T-helper 1 cell treated with Interleukin-12 subunit alpha and Interleukin-12 subunit beta and Interleukin-4 antibody, amounts not matched to agents 30 ng/mL and 1 ng/mL, for 36 hours (primary cell): ENCODE measurements around the gene ESD. TPM values are rescaled to one million over a fixed set of nuclear protein-coding genes. Genes with fewer than 3 reads are reported as not detected.
"Not testable (repeated sequence)": the region's sequence is repeated elsewhere in the genome, so short reads cannot be mapped to it uniquely, and the experiment has no call there.

Source experiments
- intact Hi-C: fragments of 100-400 bp; cut with micrococcal nuclease; formaldehyde crosslinking; loops from one replicate; pipeline ENCODE4 v1.15.1; 2024
- total RNA-seq: library from RNA; stranded (reverse); gene quantifications from 2 replicates; pipeline ENCODE4 v1.2.3, GENCODE V29; 2022

The ESD gene
- total RNA-seq, 1 donor from 2014 or later = 71.5 TPM

DNA sequence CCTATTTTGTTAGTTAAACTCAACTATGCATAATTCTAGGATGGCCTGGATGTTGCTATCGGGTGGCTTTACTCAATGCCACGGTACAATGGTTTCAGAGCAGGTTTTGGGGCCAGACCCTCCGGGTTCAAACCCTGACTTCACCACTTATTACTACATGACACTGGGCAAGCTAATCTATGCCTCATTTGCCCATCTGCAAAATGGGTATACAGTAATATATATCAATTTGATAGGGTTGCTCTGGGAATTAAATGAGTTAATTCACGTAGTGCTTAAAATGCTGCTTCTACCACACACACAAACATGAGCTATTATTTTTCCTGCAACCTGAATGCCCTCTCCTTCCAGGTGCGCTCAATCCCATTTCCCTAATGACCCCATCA, 839 bp downstream of the ESD start:
- intact Hi-C loops = loop anchor here (1.0 to 10.0 kb wide), 10 partner anchors 99 to 1736 kb away; partner anchors contain the start of genes NUDT15, RCBTB2, SUCLA2 and TPT1

DNA sequence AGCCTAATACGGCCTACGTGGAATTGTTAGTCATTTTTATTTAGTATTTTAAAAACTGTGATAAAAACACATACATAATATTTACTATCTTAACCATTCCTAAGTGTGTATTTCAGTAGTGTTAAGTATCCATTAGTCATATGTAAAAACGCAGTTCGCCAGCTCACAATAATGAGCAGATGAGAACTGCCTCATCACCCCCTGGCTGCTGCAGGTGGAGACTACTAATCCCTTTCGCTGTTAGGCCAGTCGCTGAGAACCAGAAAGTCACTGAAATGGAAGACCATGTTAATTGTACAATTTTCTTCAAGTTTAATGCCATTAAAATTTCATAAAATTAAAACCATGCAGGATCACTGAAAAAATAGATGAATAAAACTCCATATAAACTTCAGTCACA, 1.6 kb downstream of the ESD start:
- intact Hi-C loops = loop anchor here (5.0 to 10.0 kb wide), 6 partner anchors 113 to 1737 kb away; partner anchors contain the start of genes RCBTB2, SUCLA2 and TPT1

DNA sequence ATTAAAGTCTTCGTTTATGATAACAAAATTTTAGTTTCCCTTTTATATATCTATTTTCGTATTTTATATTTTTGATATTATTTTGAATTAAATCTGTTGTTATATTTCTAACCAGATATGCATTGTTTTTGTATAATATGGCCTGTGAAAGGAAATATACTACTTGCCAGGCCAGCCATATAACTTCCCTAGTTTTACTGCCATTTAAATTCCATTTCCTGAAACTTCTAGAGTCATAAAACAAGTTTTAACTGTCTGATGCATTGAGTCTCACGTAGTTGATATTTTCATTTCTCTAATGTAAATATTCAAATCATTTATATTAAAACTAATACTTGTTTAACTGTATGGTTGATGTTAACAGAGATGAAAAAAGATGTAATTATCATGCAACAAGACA, 13.5 kb downstream of the ESD start:
- intact Hi-C loops = no loop called here

DNA sequence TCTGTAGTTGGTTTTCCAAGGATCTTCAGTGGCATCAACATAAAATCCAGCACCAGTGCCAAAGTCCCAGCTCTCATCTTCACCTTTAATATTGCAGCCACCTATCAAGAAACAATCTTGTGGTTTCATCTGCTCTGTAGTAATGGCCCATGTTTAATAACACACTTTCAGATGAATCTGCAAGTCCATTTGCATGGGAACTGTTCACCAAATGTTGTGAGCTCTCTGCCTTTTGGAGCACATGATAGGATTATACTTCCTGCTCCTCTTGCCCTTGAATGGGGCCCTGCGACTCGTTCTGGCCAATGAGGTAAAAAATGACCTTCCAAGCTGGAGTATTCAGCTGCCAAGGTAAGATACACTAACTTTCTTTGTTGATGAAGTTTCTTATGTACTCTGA, 14.3 kb downstream of the ESD start:
- intact Hi-C loops = no loop called here

DNA sequence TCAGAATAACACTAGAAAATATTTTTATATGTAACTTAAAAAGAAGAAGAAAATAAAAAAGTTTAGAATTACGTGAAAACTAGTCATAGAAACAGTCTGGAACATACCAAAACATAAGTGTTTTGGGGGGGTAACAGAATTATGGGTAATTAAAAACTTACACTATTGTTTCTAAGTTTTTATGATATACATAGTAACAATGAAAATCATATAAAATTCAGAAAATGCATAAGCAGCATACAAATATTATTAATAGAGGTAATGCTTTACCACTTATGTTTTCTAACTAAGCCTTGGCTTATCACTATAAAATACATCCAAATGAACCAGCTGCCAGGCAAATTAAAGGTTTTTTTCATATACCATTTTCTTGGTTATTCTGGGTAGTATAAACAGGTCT, 14.9 kb downstream of the ESD start:
- intact Hi-C loops = no loop called here

DNA sequence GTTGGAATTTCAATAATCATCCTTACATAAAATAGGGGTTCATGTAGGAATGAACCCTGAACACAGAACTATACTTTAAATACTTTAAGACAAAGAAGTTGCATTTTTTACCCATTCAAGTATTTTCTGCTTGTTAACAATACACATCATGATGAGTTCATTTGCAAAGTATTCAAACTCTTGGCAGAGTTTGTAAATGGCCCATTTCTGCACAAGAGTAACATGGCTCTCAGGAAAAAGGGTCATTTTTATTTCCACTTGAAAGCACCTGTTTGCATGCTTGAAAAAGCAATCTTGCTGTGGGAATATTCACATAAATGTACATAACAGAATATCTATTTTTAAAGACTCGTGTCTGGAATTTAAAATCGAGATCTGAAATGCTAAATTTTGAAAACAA, 18.1 kb downstream of the ESD start:
- intact Hi-C loops = no loop called here

DNA sequence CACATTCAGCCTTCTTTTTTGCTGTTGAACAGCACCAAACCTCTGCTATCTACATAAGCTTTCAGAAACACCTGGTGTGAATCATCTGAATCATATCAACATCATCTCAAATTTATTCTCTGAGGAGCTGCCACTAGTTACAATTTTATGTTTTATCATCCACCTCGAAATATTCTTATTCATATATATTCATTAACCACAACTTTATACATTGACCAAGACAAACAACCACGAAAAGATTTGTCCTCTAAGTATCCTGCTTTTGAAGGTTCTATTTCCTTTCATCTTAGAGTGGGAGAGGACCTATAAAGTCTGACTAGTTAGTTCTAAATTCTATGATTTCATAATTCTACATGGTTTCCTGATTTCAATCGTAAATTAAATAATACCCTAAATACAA, 18.9 kb downstream of the ESD start:
- intact Hi-C loops = no loop called here

DNA sequence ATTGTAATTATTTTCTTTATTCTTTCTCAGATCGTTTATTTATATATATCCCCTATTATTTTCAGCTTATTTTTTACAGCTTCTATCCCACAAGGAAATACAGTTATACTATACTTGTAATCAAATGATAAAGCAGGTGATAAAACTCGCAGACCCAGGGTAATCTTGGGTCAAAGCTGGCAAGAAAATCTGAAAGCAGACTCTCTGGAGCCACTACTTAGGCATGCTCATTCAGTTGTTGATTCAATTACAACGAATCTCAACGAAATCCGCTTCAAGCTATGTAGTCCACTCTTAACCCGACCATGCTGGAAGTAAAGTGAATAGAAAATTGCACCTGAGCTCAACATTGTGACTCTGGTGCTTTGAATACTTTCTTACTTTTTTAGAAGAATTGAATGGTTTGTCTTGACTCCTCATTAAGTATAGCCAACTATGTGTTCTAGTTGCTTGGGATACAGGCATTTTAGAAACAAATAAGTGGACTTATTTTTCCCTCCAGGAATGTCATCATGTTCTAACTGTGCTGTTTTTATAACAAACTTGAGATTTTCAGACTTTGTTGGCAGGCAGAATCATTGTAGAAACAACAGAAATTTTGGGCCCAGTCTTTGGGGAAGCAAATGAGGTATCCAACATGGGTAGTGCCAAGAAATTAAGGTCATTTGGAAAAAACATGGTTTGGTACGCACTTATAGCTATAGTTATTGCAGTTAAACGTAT, 21.4 kb downstream of the ESD start:
- intact Hi-C loops = no loop called here

DNA sequence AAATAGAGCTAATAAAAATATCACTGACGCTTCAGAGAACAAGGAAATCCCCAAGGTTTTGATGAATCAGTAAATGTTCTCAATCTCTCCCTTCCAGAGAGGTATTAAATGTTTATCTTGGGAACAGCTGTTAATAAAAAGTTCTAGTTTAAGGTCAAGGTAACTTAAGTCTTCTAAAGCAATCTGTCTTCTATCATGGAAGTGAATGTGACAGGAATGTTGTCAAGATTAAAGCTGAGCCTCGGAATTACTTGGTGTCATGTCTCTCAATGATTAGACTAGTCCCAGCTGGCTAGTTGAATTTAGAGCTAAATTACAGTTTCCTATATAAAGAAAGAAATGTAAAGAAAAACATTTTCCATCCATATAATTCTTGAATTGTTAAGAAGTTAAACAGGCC, 23.4 kb downstream of the ESD start:
- intact Hi-C loops = no loop called here

DNA sequence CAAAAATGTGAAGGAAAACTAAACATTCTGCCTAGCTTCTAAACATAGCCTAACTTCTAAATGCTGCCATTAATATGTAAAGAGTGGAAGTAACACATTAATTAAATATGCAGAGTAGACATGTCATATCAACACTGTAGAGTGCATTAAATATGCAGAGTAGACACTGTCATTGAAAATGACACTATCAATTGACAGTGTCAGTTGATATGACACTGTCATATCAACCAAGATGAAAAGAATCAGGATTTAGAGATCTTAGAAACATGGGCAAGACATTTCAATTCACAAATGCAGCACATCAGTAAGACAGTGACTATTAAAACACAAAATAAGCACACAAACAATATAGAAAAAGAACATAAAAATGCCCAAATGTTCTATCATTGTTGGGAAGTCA, 25.3 kb downstream of the ESD start:
- intact Hi-C loops = no loop called here

DNA sequence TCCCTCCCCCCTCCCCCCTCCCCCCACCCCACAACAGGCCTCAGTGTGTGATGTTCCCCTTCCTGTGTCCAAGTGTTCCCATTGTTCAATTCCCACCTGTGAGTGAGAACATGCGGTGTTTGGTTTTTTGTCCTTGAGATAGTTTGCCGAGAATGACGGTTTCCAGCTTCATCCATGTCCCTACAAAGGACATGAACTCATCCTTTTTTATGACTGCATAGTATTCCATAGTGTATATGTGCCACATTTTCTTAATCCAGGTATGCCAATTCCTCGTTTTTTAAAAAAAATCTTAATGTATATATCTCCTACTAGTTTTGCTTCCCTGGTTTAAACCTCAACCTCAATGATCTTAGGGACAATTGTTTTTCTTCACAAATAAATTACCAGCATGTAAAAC, 27.0 kb downstream of the ESD start:
- intact Hi-C loops = not testable (repeated sequence)

DNA sequence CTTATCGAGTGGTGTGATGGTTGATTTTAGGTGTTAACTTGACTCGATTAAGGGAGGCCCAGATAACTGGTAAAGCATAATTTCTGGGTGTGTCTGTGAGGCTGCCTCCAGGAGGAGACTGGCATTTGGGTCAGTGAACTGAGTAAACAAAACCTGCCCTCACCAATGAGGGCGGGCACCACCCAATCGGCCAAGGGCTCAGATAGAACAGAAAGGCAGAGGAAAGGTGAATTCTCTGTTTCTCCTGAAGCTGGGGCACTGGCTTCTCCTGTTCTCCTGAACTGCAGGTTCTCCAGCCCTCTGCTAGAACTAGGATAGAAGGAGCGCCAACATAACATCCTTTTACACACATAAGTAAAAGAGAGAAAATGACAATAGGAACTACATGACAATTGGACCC, 35.1 kb downstream of the ESD start:
- intact Hi-C loops = no loop called here

DNA sequence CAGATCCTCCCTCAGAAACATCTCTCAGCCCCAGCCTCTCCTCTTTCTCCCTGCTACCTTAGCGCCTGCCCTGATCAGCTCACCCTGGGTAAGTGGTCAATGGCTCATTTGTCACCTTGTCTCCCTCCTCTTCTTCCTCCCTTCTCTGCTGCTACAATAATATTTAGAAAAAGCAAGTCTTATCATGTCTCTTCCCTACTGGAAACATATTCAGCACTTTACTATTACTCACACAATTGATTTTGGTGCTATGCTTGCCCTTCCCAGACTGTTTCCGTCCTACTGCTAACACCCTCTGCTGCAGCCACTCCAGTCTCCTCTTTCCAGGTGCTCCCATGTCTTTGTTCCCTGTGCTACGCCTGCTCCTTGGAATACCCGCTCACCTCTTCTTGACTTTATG, 35.8 kb downstream of the ESD start:
- intact Hi-C loops = no loop called here

DNA sequence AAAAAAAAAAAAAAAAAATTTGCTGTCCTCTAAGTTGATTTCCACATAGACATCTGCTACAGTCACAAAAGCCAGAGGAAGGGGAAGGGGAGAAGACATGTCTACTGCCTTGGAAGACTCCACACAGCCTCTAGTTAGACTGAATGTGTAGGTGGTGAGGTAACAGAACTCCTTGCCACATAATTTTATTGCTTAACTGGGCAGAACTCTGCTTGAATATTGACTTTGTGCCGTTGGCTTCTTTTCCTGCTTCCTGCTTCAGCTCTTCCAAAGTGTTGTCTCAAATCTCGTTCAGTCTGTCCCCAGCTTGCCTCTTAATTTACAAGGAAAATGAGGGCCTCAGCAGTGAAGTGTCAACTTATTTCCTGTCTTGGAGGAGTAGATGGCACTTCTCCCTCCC, 37.1 kb downstream of the ESD start:
- intact Hi-C loops = loop anchor here (10.0 kb wide), 1 partner anchor 405 kb away; no protein-coding TSS in a partner anchor

DNA sequence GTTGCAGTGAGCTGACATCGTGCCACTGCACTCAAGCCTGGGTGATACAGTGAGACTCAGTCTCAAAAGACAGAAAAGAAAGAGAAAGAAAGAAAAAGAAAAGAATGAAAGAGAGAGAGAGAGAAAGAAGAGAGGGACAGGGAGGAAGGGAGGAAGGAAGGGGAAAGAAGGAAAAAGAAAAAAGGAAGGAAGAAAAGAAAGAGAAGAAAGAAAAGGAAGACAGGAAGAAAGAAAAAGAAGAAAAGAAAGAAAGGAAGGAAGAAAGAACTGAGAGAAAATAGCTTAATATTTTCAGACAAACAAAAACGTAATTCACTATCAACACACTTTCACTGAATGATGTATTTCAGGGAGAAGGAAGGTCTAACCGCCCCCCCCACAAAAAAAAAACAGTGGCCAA, 39.3 kb downstream of the ESD start:
- intact Hi-C loops = loop anchor here (10.0 kb wide), 1 partner anchor 403 kb away; no protein-coding TSS in a partner anchor

DNA sequence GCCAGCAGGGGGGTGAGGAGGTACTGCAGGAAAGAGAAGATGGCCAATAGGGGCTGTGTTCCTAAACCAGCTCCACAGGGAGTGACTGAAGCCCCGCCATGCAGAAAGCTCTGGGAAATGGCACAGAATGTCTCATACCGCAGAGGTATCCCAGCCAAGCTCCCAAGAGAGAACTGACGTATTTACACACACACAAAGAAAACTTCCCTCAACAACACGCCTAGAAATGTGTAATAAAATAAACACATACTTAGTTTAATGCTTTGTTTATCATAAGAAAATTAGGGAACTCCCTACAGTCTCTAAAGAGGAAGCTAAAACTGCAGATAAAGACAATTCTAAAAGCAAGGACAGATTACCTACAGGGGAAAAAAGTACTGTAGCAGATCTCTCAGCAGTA, 40.0 kb downstream of the ESD start:
- intact Hi-C loops = loop anchor here (10.0 kb wide), 1 partner anchor 402 kb away; no protein-coding TSS in a partner anchor

DNA sequence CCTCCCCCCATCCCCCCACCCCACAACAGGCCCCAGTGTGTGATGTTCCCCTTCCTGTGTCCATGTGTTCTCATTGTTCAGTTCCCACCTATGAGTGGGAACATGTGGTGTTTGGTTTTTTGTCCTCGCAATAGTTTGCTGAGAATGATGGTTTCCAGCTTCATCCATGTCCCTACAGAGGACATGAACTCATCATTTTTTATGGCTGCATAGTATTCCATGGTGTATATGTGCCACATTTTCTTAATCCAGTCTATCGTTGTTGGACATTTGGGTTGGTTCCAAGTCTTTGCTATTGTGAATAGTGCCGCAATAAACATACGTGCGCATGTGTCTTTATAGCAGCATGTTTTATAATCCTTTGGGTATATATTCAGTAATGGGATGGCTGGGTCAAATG, 41.5 kb downstream of the ESD start:
- intact Hi-C loops = loop anchor here (10.0 kb wide), 1 partner anchor 401 kb away; no protein-coding TSS in a partner anchor

DNA sequence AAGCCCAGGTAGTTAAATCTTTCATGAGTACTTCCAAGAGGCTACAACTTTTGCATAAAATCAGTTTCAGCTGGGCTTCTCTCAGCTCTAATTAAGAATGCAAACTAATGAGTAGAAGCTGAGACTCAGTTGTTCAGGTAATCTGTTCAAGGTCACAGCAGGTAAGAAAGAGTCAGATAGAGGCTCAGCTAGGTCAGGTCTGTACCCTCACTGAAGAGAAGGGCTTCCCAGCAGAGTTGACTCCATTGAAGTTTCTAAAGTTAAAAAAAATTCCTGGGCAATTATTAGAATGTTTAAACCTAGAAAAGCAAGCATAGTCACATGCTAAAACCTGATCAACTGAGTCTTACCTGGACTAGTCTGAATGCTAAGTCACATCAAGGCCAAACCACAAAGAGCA, 42.1 kb downstream of the ESD start:
- intact Hi-C loops = loop anchor here (5.0 to 10.0 kb wide), 3 partner anchors 400 to 703 kb away; partner anchors contain the start of genes LCP1 and ZC3H13

DNA sequence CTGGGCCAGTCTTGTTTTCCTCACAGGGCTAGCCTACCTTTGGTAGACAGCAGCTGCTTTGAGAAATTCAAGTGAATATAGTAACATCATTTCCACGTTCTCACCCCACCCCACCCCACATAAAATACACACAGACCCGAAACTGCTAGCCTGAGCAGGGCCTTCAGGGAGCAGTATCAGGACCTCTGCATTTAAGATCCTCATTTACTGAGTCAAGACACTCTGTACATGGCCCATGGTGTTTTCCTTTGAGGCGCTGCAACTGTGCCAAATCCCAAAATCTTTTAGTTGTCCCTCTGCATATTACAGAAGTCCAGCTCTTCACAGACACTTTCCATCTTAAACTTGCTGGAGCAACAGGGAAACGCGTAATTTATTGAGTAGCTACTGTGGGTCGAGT, 43.0 kb downstream of the ESD start:
- intact Hi-C loops = loop anchor here (5.0 to 10.0 kb wide), 3 partner anchors 399 to 702 kb away; partner anchors contain the start of genes LCP1 and ZC3H13

DNA sequence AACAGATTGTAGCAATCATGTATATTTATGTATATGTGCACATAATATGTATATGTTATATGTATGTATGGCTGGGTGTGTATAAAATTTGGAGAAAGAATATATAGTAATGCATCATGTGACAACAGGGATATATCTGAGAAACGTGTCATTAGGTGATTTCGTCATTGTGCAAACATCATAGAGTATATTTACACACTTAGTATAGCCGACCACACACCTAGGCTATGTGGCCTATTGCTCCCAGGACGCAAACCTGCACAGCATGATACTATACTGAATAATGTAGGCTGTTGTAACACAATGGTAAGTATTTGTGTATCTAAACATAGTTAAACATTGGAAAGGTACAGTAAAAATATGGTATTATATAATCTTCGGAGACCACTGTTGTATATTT, 43.8 kb downstream of the ESD start:
- intact Hi-C loops = loop anchor here (5.0 to 10.0 kb wide), 3 partner anchors 398 to 701 kb away; partner anchors contain the start of genes LCP1 and ZC3H13

DNA sequence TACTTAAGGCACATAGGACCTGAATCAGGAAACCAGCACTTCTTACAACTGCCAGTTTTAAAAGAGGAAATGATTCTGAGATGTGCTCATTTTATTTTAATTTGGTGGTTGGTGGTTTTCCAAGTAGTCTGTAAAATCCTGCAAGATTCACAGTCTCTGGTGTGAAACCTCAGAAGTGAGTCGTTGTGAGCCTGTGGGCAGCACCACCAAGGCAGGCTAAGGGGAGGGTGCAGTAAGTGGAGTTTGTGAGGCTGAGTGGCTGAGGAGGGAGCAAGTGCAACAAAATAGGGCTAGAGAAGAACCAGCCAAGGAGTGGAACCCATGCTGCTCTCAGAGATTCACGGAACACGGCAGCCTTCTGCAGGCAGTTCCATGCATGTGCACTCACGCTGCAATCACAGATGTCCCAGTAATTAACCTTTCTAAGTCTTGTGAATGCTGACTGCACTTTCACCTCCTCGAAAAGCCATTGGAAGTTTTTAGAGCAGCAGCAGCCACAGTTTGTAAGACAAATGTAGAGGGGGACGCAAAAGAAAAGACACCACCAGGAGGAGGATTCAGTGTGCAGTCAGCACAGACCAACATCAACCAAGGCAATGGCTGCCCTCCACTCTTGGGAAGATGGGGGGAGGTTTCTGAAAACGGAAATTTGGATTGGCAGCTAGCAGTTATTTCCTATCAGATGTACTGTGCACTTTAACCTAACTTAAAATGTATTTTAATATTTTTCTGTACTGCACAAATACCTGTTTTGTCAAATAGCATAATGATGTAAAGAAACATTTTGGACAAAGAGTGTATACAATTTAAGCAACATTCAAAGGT, 44.9 kb downstream of the ESD start:
- intact Hi-C loops = loop anchor here (1.0 to 10.0 kb wide), 8 partner anchors 27 to 700 kb away; partner anchors contain the start of genes ESD, LCP1 and ZC3H13

DNA sequence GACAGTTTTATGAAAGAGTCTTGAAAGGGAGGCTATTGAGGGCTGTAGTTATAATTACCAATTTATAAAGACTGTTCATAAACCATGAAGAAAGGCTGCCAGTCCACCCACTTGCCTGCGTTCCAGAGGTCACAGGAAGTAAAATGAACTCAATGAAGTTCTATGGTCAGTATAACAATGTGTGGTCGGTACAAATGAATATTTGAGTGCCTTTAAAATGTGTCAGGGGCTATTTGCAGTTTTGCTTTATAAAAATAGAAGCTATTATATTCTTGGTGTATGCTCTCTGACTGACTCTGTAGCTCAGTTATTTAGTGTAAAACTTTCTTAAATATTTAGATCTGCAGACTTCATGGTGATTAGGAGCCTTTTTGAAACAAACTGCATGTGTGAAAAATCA, 47.0 kb downstream of the ESD start:
- intact Hi-C loops = loop anchor here (2.0 to 10.0 kb wide), 4 partner anchors 25 to 698 kb away; partner anchors contain the start of genes LCP1 and ZC3H13
